GM13976 (cell line): ENCODE measurements around the gene MYL5.

Experiments used
- DNase-seq: peaks from one replicate; pipeline ENCODE4 v3.0.0; 2012; ENCODE audit warnings: low spot score
- CTCF ChIP-seq: IDR thresholded peaks from 2 replicates; pipeline ENCODE4 v1.5.1; 2012; ENCODE audit warnings: borderline replicate concordance, mild to moderate bottlenecking; ENCODE audit not compliant: insufficient read depth; ENCODE audit errors: extremely low read depth, missing control alignments, control extremely low read depth
- in situ Hi-C: fragments of 300-500 bp; cut with MboI; formaldehyde crosslinking; loops from one replicate; pipeline ENCODE4 v1.12.0; 2022; ENCODE audit warnings: low sequenced_read_pairs, mixed read lengths, inconsistent platforms; ENCODE audit not compliant: unreplicated experiment

MYL5 gene

GRCh38 chr4:680551-680927 is 6.2 kb downstream of the MYL5 start:
- in situ Hi-C loops = no loop called here
- peak; percentile 79 for DNase-seq
- no peak for TF ChIP-seq CTCF

- no peak for TF ChIP-seq CTCF
- in situ Hi-C loops = no loop called here
- peak; percentile 87 for DNase-seq
These were observed 6.7 kb downstream of the MYL5 start for GRCh38 chr4:680928-681645.

- peak; percentile 81 for DNase-seq
- in situ Hi-C loops = no loop called here
- TF ChIP-seq CTCF = no peak
These were observed 7.6 kb downstream of the MYL5 start for GRCh38 chr4:681736-682451.

- in situ Hi-C loops = no loop called here
- no peak for DNase-seq
- no peak for TF ChIP-seq CTCF
These were observed 8.3 kb downstream of the MYL5 start for GRCh38 chr4:682490-683172.

GRCh38 chr4:683247-683897 is 9.0 kb downstream of the MYL5 start:
- in situ Hi-C loops = no loop called here
- DNase-seq = no peak
- no peak for TF ChIP-seq CTCF

GRCh38 chr4:683982-684622 is 9.8 kb downstream of the MYL5 start:
- TF ChIP-seq CTCF = peak; percentile 82
- in situ Hi-C loops = no loop called here
- DNase-seq = peak; percentile 75
